AG09309 (cell line): ENCODE data around the gene CISTR.

Source experiments
- DNase-seq: peaks from one replicate; pipeline ENCODE4 v3.0.0-alpha.2; 2010; ENCODE audit warnings: low read depth
- H3K4me3 ChIP-seq: 2 replicates; pipeline ENCODE4 v1.5.1; 2011; ENCODE audit warnings: mild to moderate bottlenecking, low read depth, low read length, moderate library complexity; ENCODE audit not compliant: control insufficient read depth
- TF ChIP-seq, protein P1 (sequence below): IDR thresholded peaks from 2 replicates; pipeline ENCODE4 v1.5.1; 2011; ENCODE audit warnings: mild to moderate bottlenecking, low read depth, low read length, inconsistent platforms; ENCODE audit not compliant: insufficient read depth, control insufficient read depth; ENCODE audit errors: missing control alignments

CISTR gene

DNA sequence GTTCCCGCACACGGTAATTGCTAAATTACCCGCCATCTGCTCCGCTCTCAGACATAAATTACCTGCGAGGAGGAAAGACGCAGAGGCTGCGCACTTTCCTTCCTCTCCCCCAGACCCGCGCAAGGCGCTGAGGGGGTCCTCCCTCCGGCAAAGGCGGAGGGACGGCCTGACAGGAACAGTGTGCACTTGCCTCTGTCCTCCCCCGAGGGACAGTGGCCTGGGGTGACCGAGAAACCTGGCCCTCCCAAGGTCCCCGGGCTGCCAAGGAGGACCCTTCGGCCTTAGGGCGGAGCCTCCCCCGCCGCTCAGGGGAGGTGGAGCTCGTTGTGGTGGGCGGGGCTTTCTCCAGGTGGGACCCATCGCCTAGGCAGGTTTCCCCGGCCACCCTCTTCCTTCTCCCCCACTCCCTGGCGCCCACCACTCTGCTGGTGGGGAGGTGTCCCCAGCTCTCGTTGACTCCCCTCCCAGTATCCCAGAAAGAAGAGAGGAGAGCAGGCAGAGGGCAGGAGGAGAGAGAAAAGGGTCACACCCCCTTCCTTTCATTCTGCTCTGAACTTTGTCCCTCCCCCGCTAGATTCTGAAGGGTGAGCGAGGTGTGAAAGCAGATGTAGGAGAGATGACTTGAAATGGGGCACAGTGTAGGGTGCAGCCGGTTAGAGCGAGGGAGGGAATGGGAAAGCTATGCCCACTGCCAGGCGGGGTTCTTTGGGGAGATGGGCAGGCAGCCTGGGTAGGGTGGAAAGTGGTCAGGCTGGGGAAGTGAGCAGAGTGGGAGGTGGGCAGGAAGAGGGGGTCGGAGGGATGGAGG, 13.2 kb downstream of the CISTR start:
- no peak for DNase-seq
- TF ChIP-seq, protein P1, sequence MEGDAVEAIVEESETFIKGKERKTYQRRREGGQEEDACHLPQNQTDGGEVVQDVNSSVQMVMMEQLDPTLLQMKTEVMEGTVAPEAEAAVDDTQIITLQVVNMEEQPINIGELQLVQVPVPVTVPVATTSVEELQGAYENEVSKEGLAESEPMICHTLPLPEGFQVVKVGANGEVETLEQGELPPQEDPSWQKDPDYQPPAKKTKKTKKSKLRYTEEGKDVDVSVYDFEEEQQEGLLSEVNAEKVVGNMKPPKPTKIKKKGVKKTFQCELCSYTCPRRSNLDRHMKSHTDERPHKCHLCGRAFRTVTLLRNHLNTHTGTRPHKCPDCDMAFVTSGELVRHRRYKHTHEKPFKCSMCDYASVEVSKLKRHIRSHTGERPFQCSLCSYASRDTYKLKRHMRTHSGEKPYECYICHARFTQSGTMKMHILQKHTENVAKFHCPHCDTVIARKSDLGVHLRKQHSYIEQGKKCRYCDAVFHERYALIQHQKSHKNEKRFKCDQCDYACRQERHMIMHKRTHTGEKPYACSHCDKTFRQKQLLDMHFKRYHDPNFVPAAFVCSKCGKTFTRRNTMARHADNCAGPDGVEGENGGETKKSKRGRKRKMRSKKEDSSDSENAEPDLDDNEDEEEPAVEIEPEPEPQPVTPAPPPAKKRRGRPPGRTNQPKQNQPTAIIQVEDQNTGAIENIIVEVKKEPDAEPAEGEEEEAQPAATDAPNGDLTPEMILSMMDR, result no peak
- no peak overlapping the region for H3K4me3 ChIP-seq

DNA sequence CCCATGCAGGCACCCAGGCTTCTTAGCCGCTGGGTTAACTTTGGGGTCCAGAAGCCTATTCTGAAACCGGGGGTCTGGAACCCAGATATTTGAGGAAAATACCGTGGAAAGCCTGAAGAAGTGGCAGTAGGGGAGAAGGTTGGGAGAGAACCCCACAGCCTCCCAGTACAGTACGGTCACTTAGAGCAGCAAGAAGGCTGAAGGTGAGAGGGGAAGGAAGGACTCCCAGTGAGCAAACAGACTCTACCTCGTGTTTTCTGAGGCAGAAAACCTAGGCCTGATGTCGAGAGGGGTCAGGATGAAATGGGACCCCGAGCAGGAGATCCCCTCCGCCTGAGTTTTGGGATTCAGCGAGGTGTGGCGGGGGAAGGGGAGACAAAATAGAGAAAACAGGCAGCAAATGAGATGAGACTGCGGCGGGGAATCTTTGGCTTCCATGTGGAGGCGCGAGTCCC, 13.8 kb downstream of the CISTR start:
- DNase-seq, result no peak
- TF ChIP-seq, protein P1, result no peak
- H3K4me3 ChIP-seq, result no peak overlapping the region

DNA sequence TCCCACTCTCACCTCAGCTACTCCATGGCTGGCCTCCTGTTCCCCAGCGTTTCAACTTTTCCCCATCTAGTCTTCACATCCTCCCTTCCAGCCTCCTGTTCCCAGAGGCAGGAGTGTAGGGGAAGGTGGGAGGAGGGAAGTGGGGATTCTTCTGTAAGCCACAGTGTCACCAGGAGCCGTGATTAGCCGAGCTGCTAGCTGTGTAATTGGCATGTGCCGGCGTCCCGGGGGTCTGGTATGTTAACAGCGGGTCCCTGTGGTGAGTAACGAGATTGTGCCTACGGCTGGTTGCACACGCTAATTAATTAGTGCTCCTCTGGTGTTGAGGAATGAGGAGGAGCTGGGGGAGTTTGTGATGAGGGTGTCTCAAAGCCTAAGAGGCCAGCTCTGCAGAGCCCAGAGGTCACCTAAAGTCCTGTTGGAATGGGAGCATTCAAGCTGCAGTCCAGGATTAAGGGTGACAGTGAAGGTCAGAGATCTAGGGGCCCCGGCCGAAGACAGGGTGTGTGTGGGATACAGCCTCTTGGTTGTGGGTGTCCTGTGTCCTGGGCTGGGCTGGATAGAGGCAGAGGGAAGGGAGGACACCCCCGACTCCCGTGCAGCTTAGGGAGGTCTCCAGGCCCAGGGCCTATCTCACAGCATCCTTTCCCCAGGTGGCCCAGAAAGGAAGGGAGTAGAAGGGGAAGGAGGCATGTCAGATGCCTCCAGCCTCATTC, 14.5 kb downstream of the CISTR start:
- no peak for DNase-seq
- TF ChIP-seq, protein P1, result no peak
- no peak overlapping the region for H3K4me3 ChIP-seq

DNA sequence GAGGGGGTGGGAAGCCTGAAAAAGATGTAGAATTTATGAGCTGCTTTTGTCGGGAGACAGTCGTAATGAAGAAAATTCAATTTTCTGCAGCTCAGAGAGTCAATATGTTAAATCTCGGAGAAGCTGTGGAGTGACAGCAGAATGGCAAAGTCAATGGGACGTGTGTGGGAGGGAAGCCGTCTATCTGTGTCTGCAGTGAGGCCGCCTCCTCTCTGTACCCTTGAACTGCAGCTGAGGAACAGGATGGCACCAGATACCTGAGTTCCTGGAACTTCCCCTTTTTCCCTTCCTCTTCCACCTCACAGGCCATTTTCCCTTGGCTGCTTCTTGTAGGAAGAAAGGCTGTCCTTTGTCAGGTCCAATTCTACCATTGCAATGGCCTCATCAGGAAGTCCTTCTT, 15.2 kb downstream of the CISTR start:
- DNase-seq, result no peak
- TF ChIP-seq, protein P1, result no peak
- H3K4me3 ChIP-seq, result no peak overlapping the region

DNA sequence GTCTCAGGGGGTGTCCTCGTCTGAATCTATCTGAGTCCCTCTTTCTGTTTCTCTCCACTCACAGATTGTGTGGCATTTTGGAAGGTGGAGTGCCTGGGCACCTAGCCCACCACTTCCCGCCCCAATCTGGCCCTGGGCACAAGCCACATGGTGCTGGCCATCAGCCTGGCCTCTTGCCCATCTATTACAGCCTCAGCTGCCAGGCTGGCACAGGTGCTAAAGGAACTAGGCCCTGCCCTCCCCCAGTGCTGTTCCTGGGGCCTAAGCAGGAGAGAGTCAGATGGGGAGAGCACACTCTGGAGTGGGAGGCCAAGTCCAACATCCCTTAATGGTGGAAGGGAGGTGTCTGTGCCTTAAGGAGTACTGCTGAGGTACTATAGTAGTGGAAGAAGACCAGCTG, 16.2 kb downstream of the CISTR start:
- no peak overlapping the region for H3K4me3 ChIP-seq
- no peak for DNase-seq
- TF ChIP-seq, protein P1, result no peak

DNA sequence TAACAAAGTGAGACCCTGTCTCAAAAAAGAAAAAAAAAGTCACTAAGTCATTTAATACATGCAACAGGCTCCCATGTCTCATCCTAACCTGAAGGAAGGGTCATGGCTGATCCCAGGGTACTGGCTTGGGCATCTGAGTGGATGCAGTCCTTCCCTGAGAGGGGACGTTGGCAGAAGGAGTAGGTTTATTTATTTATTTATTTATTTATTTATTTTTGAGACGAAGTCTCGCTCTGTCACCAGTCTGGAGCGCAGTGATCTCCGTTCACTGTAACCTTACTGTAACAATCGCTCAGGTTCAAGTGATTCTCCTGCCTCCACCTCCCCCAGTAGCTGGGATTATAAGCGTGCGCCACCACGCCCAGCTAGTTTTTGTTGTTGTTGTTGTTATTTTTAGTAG, 17.4 kb downstream of the CISTR start:
- DNase-seq, result no peak
- H3K4me3 ChIP-seq, result no peak overlapping the region
- TF ChIP-seq, protein P1, result no peak
